ENCODE measurements around the gene KLK10. TPM values are rescaled to one million over a fixed set of nuclear protein-coding genes. Genes with fewer than 3 reads are reported as not detected.

The KLK10 gene
- total RNA-seq, 1 experiment from 2014 or later: not detected

GRCh38 chr19:51005248-51005647 is 14.3 kb downstream of the KLK10 start:
- ChIA-PET CTCF (no interaction called here), POLR2A (ENCODE audit: low non-redundant PET) (no interaction called here)
- no peak overlapping the region for H3K4me3 ChIP-seq (ENCODE audit: low read depth, low read length, poor library complexity, severe bottlenecking)
- peaks cover 40% of the 10 kb centered on the region for H3K27me3 ChIP-seq (replicated peaks; ENCODE audit: insufficient read depth, low read depth, low read length, poor library complexity)
- no peaks in the 10 kb centered on the region for H3K9me3 ChIP-seq (ENCODE audit: low read depth, low read length, poor library complexity, severe bottlenecking)
- no peak for TF ChIP-seq CTCF (conservative IDR thresholded peaks at IDR 0.05; ENCODE audit: low read depth, low read length)
- no peak for TF ChIP-seq EZH2 (IDR thresholded peaks at IDR 0.05; ENCODE audit: borderline replicate concordance, low read depth, low read length, poor library complexity, severe bottlenecking)
- H3K27ac ChIP-seq (ENCODE audit: low read depth, low read length, poor library complexity, severe bottlenecking): no peak overlapping the region
- BruUV-seq (replicated peaks): no TSS peak
- intact Hi-C loops (cut with micrococcal nuclease; ENCODE audit: unreplicated experiment): no loop called here
- no peak for DNase-seq (ENCODE audit: low spot score)
- H3K4me1 ChIP-seq (ENCODE audit: insufficient read depth, low read length, poor library complexity, severe bottlenecking): no peaks in the 10 kb centered on the region
- no peaks in the 10 kb centered on the region for H3K36me3 ChIP-seq (ENCODE audit: insufficient read depth, low read length, poor library complexity, severe bottlenecking)

- TF ChIP-seq CTCF (conservative IDR thresholded peaks at IDR 0.05; ENCODE audit: low read depth, low read length): no peak
- TF ChIP-seq EZH2 (IDR thresholded peaks at IDR 0.05; ENCODE audit: borderline replicate concordance, low read depth, low read length, poor library complexity, severe bottlenecking): no peak
- H3K4me1 ChIP-seq (ENCODE audit: insufficient read depth, low read length, poor library complexity, severe bottlenecking): no peaks in the 10 kb centered on the region
- no peak for DNase-seq (ENCODE audit: low spot score)
- no peaks in the 10 kb centered on the region for H3K36me3 ChIP-seq (ENCODE audit: insufficient read depth, low read length, poor library complexity, severe bottlenecking)
- no peaks in the 10 kb centered on the region for H3K9me3 ChIP-seq (ENCODE audit: low read depth, low read length, poor library complexity, severe bottlenecking)
- intact Hi-C loops (cut with micrococcal nuclease; ENCODE audit: unreplicated experiment): no loop called here
- no TSS peak for BruUV-seq (replicated peaks)
- no peak overlapping the region for H3K4me3 ChIP-seq (ENCODE audit: low read depth, low read length, poor library complexity, severe bottlenecking)
- peaks cover 24% of the 10 kb centered on the region for H3K27me3 ChIP-seq (replicated peaks; ENCODE audit: insufficient read depth, low read depth, low read length, poor library complexity)
- H3K27ac ChIP-seq (ENCODE audit: low read depth, low read length, poor library complexity, severe bottlenecking): no peak overlapping the region
- CTCF ChIA-PET: no interaction called here
- POLR2A ChIA-PET (ENCODE audit: low non-redundant PET): no interaction called here
Observed at GRCh38 chr19:51003316-51003715, 16.2 kb downstream of the KLK10 start.

- ChIA-PET CTCF (interaction anchor here (0.6 to 1.2 kb wide), 2 partner anchors 14 to 78 kb away, joined by 3 to 5 read pairs; no protein-coding TSS in a partner anchor), POLR2A (ENCODE audit: low non-redundant PET) (no interaction called here)
- Histone ChIP-seq H3K27me3 (replicated peaks; ENCODE audit: insufficient read depth, low read depth, low read length, poor library complexity) (peaks cover 20% of the 10 kb centered on the region), H3K36me3 (ENCODE audit: insufficient read depth, low read length, poor library complexity, severe bottlenecking) (no peaks in the 10 kb centered on the region), H3K4me3 (ENCODE audit: low read depth, low read length, poor library complexity, severe bottlenecking) (no peak overlapping the region), H3K4me1 (ENCODE audit: insufficient read depth, low read length, poor library complexity, severe bottlenecking) (no peaks in the 10 kb centered on the region), H3K27ac (ENCODE audit: low read depth, low read length, poor library complexity, severe bottlenecking) (no peak overlapping the region), H3K9me3 (ENCODE audit: low read depth, low read length, poor library complexity, severe bottlenecking) (no peaks in the 10 kb centered on the region)
- DNase-seq (ENCODE audit: low spot score): peak; percentile 61
- BruUV-seq (replicated peaks): no TSS peak
- intact Hi-C loops (cut with micrococcal nuclease; ENCODE audit: unreplicated experiment): no loop called here
- TF ChIP-seq CTCF (conservative IDR thresholded peaks at IDR 0.05; ENCODE audit: low read depth, low read length) (no peak), EZH2 (IDR thresholded peaks at IDR 0.05; ENCODE audit: borderline replicate concordance, low read depth, low read length, poor library complexity, severe bottlenecking) (no peak)
Observed at GRCh38 chr19:51002542-51003311, 16.8 kb downstream of the KLK10 start.
